NCI-H526 (cell line): Measurements from ENCODE around the gene MMAB.

ENCODE experiments used
- DNase-seq, 2 experiments: peaks; one replicate each; lab custom pipeline; 2025; lab: John Stamatoyannopoulos, UW

MMAB gene

GRCh38 chr12:109573029-109573913 lies at the start of gene MMAB, which contains the start of gene MVK:
TSS of gene MMAB (minus strand) at chr12:109573504. CDS start at chr12:109573480, 24 bp downstream.
TSS of gene MVK (plus strand) at chr12:109573794. CDS start at chr12:109574823, 1,029 bp downstream.
- DNase-seq = peak; percentile 99

GRCh38 chr12:109621901-109622364 lies 48.6 kb upstream of the MMAB start:
- peak in 1 of 2 experiments; percentile 30 for DNase-seq

- DNase-seq = no peak
These were observed 47.9 kb upstream of the MMAB start for GRCh38 chr12:109621211-109621694.

- no peak for DNase-seq
These were observed 45.8 kb upstream of the MMAB start for GRCh38 chr12:109619002-109619604.

- DNase-seq = no peak
These were observed 44.8 kb upstream of the MMAB start for GRCh38 chr12:109618082-109618481.

- DNase-seq = no peak
These were observed 44.2 kb upstream of the MMAB start for GRCh38 chr12:109617491-109617890.

GRCh38 chr12:109615556-109616229 lies 42.4 kb upstream of the MMAB start:
- no peak for DNase-seq

GRCh38 chr12:109613649-109614455 lies 40.5 kb upstream of the MMAB start:
- no peak for DNase-seq

GRCh38 chr12:109612975-109613502 lies 39.7 kb upstream of the MMAB start:
- DNase-seq = peak in 1 of 2 experiments; percentile 15

- DNase-seq = no peak
These were observed 38.7 kb upstream of the MMAB start for GRCh38 chr12:109612003-109612402.

GRCh38 chr12:109611223-109611622 lies 37.9 kb upstream of the MMAB start:
- no peak for DNase-seq

GRCh38 chr12:109610523-109610922 lies 37.2 kb upstream of the MMAB start:
- no peak for DNase-seq

GRCh38 chr12:109609342-109609741 lies 36.0 kb upstream of the MMAB start:
- no peak for DNase-seq

- no peak for DNase-seq
These were observed 35.5 kb upstream of the MMAB start for GRCh38 chr12:109608793-109609192.

GRCh38 chr12:109608270-109608669 lies 35.0 kb upstream of the MMAB start:
- DNase-seq = no peak

- DNase-seq = no peak
These were observed 34.3 kb upstream of the MMAB start for GRCh38 chr12:109607618-109608017.

- peak in 1 of 2 experiments; percentile 58 for DNase-seq
These were observed 33.2 kb upstream of the MMAB start for GRCh38 chr12:109606320-109607028.

GRCh38 chr12:109605599-109606228 lies 32.4 kb upstream of the MMAB start:
- no peak for DNase-seq

- peak in 1 of 2 experiments; percentile 50 for DNase-seq
These were observed 31.7 kb upstream of the MMAB start for GRCh38 chr12:109605016-109605415.

GRCh38 chr12:109604132-109604585 lies 30.9 kb upstream of the MMAB start:
- no peak for DNase-seq
